Kidney (tissue), 14 donors: ENCODE results near the gene KIAA1671. TPM values are rescaled to one million over a fixed set of nuclear protein-coding genes. Genes with fewer than 3 reads are reported as not detected.

Experiments used
- DNase-seq, 5 donors: peaks; one replicate each; pipeline ENCODE4 v3.0.0-alpha.2; 2013 to 2020
- FAIRE-seq: peaks from 2 replicates; lab custom pipeline; 2012; peaks lifted over from hg19 to GRCh38; lab: Jason Lieb, UNC
- H3K27ac ChIP-seq, 2 donors: one replicate each; pipeline ENCODE4 v1.7.0; 2013; ENCODE audit warnings: low read depth in 2 of 2, low read length in 2 of 2, inconsistent platforms in 1 of 2
- H3K27me3 ChIP-seq: one replicate; pipeline ENCODE4 v1.7.1; 2013; ENCODE audit warnings: low read length, inconsistent platforms; ENCODE audit not compliant: control insufficient read depth, insufficient read depth
- H3K36me3 ChIP-seq, 3 donors: one replicate each; pipeline versions ENCODE4 v1.7.0 to v1.7.1; 2013; ENCODE audit warnings: low read length in 3 of 3, control low read depth in 1 of 3, inconsistent platforms in 1 of 3; ENCODE audit not compliant: insufficient read depth in 3 of 3, control insufficient read depth in 2 of 3
- H3K4me1 ChIP-seq, 3 donors: one replicate each; pipeline versions ENCODE4 v1.7.0 to v1.7.1; 2013; ENCODE audit warnings: low read length in 3 of 3, inconsistent platforms in 1 of 3, low read depth in 1 of 3; ENCODE audit not compliant: control insufficient read depth in 2 of 3, insufficient read depth in 2 of 3
- H3K4me3 ChIP-seq, 3 donors: one replicate each; pipeline versions ENCODE4 v1.7.0 to v1.8.1; 2013; ENCODE audit warnings: low read length in 3 of 3, control low read depth in 1 of 3, inconsistent platforms in 1 of 3
- H3K9ac ChIP-seq, 3 donors: one replicate each; pipeline versions ENCODE4 v1.7.0 to v1.7.1; 2013; ENCODE audit warnings: low read length in 3 of 3, control low read depth in 1 of 3, inconsistent platforms in 1 of 3
- H3K9me3 ChIP-seq, 3 donors: one replicate each; pipeline versions ENCODE4 v1.7.0 to v1.7.1; 2013; ENCODE audit warnings: low read length in 3 of 3, control low read depth in 1 of 3, inconsistent platforms in 1 of 3; ENCODE audit not compliant: control insufficient read depth in 2 of 3, insufficient read depth in 1 of 3
- intact Hi-C: fragments of 100-400 bp; cut with DNase I; formaldehyde crosslinking; loops from one replicate; pipeline ENCODE4 v1.11.1; 2022
- polyA plus RNA-seq: library from polyadenylated mRNA; stranded (reverse); fragments of 350-450 nt; fragmentation: Illumina TruSeq; extraction: RNeasy Lipid Tissue Mini Kit (QIAGEN cat#74804); gene quantifications from one replicate; pipeline ENCODE4 v1.2.3, GENCODE V29; 2014; ENCODE audit warnings: low read depth, low replicate concordance; ENCODE audit not compliant: insufficient read depth
- total RNA-seq: library from RNA; stranded (reverse); fragmentation: NEBNext Ultra II Directional; extraction: Animal tissue kit (Norgen Biotek cat#: 25700); gene quantifications from one replicate; pipeline ENCODE4 v1.2.1, GENCODE V29; 2021
- TF ChIP-seq, protein P1 (sequence below): IDR thresholded peaks from 3 replicates; pipeline ENCODE4 v1.5.1; 2012; ENCODE audit warnings: mild to moderate bottlenecking, moderate library complexity, borderline replicate concordance; ENCODE audit not compliant: insufficient read depth; ENCODE audit errors: extremely low read depth
- donor health status: control.
- donor health status: control.
- donor health status: control.
- donor health status: control.
- donor health status: control.
- donor health status: DM: yes; HTN: yes; CAD: no.
- donor health status: Normal renal cell carcinoma (clear cell type).

KIAA1671 gene
- total and polyA plus RNA-seq, 2 donors from 2014 or later, result 7.3 to 65.2 TPM

DNA sequence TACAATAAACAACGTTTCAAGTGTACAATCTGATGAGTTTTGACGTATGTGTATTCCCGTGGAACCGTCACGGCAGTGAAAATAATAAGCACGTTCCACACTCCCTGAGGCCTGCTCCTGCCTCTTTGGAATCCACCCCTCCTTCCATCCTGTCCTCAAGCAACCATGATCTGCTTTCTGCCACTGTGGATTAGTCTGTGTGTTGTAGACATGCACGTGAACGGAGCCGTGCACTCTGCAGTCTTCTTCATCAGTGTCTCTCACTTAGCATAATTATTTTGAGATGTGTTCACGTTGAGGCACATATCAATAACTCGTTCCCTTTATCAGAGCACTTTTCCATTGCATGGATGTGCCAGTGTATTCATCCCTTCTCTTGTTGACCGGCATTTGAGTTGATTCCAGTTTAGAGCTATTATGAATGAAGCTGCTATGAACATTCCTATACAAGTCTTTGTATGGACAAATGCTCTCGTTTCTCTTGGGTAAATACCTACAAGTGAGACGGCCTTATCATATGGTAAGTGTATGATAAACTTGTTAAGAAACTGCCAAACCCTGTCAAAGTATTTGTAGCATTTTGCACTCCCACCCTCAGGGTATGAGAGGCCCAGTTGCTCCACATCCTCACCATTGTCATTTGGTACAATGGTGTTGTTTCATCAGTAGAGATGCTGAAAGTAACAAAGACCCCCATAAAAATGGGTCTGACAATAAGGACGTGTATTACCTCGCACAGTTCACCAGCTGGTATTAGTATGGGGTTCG is 144.3 kb downstream of the KIAA1671 start:
- no peaks in the 10 kb centered on the region for H3K27me3 ChIP-seq
- intact Hi-C loops, result no loop called here
- no peak for FAIRE-seq
- no peaks in the 10 kb centered on the region for H3K9me3 ChIP-seq
- H3K4me3 ChIP-seq, result no peak overlapping the region
- H3K9ac ChIP-seq, result no peak overlapping the region
- TF ChIP-seq, protein P1, sequence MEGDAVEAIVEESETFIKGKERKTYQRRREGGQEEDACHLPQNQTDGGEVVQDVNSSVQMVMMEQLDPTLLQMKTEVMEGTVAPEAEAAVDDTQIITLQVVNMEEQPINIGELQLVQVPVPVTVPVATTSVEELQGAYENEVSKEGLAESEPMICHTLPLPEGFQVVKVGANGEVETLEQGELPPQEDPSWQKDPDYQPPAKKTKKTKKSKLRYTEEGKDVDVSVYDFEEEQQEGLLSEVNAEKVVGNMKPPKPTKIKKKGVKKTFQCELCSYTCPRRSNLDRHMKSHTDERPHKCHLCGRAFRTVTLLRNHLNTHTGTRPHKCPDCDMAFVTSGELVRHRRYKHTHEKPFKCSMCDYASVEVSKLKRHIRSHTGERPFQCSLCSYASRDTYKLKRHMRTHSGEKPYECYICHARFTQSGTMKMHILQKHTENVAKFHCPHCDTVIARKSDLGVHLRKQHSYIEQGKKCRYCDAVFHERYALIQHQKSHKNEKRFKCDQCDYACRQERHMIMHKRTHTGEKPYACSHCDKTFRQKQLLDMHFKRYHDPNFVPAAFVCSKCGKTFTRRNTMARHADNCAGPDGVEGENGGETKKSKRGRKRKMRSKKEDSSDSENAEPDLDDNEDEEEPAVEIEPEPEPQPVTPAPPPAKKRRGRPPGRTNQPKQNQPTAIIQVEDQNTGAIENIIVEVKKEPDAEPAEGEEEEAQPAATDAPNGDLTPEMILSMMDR, result no peak
- H3K27ac ChIP-seq, result no peak overlapping the region
- H3K36me3 ChIP-seq, result no peaks in the 10 kb centered on the region
- peaks cover 0 to 2% (median 0%) of the 10 kb centered on the region in 3 donors for H3K4me1 ChIP-seq
- no peak for DNase-seq

DNA sequence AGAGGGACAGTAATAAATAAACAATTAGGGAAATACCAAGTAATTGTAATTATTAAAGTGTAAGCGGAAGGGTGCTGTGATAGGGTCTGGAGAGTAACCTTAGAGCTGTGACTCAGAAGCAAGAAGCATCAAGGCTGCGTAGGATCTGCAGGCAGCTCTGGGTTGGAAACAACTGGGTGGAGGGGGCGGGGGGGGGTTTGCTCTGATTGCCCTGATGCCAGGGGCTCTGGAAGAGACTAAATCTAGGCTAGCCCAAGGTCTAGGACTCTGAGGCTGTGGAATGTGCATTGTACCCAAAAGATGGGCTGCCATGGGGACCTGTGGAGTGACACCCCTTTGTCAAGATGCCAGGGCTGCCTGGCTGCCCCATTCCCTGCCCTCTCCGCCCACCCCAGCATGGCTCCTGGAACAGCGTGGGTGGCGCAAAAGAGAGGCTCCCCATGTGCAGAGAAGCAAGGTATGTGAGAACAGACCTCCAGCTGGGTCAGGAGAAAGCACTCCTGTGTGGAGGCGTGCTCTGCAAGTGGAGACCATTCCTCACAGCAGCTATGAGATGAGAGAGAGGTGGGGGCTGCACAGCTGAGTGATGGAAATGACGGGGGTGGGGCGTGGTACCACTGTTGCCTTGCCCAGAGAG is 146.0 kb downstream of the KIAA1671 start:
- Histone ChIP-seq H3K4me1 (peaks cover 0 to 2% (median 0%) of the 10 kb centered on the region in 3 donors), H3K36me3 (no peaks in the 10 kb centered on the region), H3K9me3 (no peaks in the 10 kb centered on the region), H3K27ac (no peak overlapping the region), H3K4me3 (no peak overlapping the region), H3K27me3 (no peaks in the 10 kb centered on the region), H3K9ac (no peak overlapping the region)
- FAIRE-seq (no peak), DNase-seq (no peak)
- TF ChIP-seq, protein P1, result no peak
- intact Hi-C loops, result no loop called here

DNA sequence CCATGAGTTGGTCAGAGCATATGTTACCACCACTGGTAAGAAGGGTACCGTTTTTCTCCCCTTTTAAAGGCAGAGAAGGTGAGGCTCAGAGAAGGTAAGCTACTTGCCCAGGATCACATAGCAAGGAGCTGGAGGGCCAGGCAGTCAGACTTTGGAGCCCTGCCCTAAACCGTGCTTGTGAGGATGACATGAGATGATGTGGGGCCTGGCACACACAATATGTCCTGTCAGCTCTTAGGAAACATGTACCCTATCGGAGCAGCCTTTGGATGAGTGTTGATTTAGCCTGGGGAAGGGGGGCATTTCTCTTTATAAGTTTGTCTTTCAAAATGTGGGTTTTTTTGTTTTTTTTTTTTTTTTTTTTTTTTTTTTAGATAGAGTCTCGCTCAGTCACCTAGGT is 146.7 kb downstream of the KIAA1671 start:
- DNase-seq, result no peak
- H3K9ac ChIP-seq, result no peak overlapping the region
- H3K9me3 ChIP-seq, result no peaks in the 10 kb centered on the region
- no peak for FAIRE-seq
- no peak overlapping the region for H3K4me3 ChIP-seq
- no peaks in the 10 kb centered on the region for H3K36me3 ChIP-seq
- intact Hi-C loops, result no loop called here
- no peaks in the 10 kb centered on the region for H3K27me3 ChIP-seq
- H3K4me1 ChIP-seq, result peaks cover 0 to 2% (median 0%) of the 10 kb centered on the region in 3 donors
- no peak overlapping the region for H3K27ac ChIP-seq
- TF ChIP-seq, protein P1, result no peak
